HepG2 (cell line): ENCODE data around the gene MYO1B. TPM values are rescaled to one million over a fixed set of nuclear protein-coding genes. Genes with fewer than 3 reads are reported as not detected.

Experiments used
- ASH2L ChIP-seq: fragments of 300-600, 200-600 bp; sonication (generic); IDR thresholded peaks from 2 replicates; pipeline ENCODE4 v1.7.0; 2017; ENCODE audit warnings: low read depth, mild to moderate bottlenecking, moderate library complexity, mixed read lengths, low read length; ENCODE audit not compliant: insufficient read length
- EED ChIP-seq: sonication (generic); formaldehyde crosslinking; IDR thresholded peaks from 2 replicates; pipeline ENCODE4 v1.5.0; 2020; ENCODE audit warnings: mild to moderate bottlenecking, missing genetic modification reagents
- ELK4 ChIP-seq: sonication (generic); formaldehyde crosslinking; IDR thresholded peaks from 2 replicates; pipeline ENCODE4 v1.9.0; 2021; ENCODE audit warnings: missing genetic modification reagents, borderline replicate concordance
- EZH2 ChIP-seq: conservative IDR thresholded peaks from 2 replicates; pipeline ENCODE4 v1.6.1; 2012; ENCODE audit warnings: mild to moderate bottlenecking, low read depth, low read length, moderate library complexity
- HOXD1 ChIP-seq: sonication (generic); formaldehyde crosslinking; IDR thresholded peaks from 2 replicates; pipeline ENCODE4 v1.5.0; 2020; ENCODE audit warnings: missing genetic modification reagents
- KDM3A ChIP-seq: IDR thresholded peaks from 2 replicates; pipeline ENCODE4 v1.6.1; 2018; ENCODE audit warnings: low read depth, missing compliant biosample characterization
- MAF1 ChIP-seq: sonication (generic); formaldehyde crosslinking; IDR thresholded peaks from 2 replicates; pipeline ENCODE4 v1.5.0; 2020; ENCODE audit warnings: missing genetic modification reagents, borderline replicate concordance
- MBNL3 ChIP-seq: fragments of 250-450 bp; sonication (Bioruptor Pico); conservative IDR thresholded peaks from 2 replicates; pipeline ENCODE4 v1.8.0; 2022; ENCODE audit warnings: mild to moderate bottlenecking, inconsistent platforms
- MIXL1 ChIP-seq: IDR thresholded peaks from 2 replicates; pipeline ENCODE4 v1.6.1; 2016
- MTF2 ChIP-seq: sonication (generic); formaldehyde crosslinking; IDR thresholded peaks from 2 replicates; pipeline ENCODE4 v1.5.0; 2020; ENCODE audit warnings: missing genetic modification reagents, borderline replicate concordance
- ONECUT2 ChIP-seq: sonication (generic); formaldehyde crosslinking; IDR thresholded peaks from 2 replicates; pipeline ENCODE4 v1.4.0; 2020; ENCODE audit warnings: missing genetic modification reagents
- PCBP1 ChIP-seq: fragments of 200-400 bp; formaldehyde crosslinking; IDR thresholded peaks from 2 replicates; pipeline ENCODE4 v1.6.1; 2017; ENCODE audit warnings: mild to moderate bottlenecking, low read depth, low read length, borderline replicate concordance
- SP4 ChIP-seq: sonication (generic); formaldehyde crosslinking; IDR thresholded peaks from 2 replicates; pipeline ENCODE4 v1.8.1; 2023; ENCODE audit warnings: mild to moderate bottlenecking, missing genetic modification reagents
- TBL1XR1 ChIP-seq: fragments of 150-350 bp; IDR thresholded peaks from 2 replicates; pipeline ENCODE4 v1.6.1; 2014; ENCODE audit warnings: borderline replicate concordance, low read length; ENCODE audit not compliant: partially characterized antibody
- TRAFD1 ChIP-seq: sonication (generic); formaldehyde crosslinking; IDR thresholded peaks from 2 replicates; pipeline ENCODE4 v1.5.1; 2020; ENCODE audit warnings: missing genetic modification reagents, mild to moderate bottlenecking, borderline replicate concordance
- ZFP36L1 ChIP-seq: sonication (generic); formaldehyde crosslinking; IDR thresholded peaks from 2 replicates; pipeline ENCODE4 v1.8.0; 2022; ENCODE audit warnings: mild to moderate bottlenecking, missing genetic modification reagents, moderate library complexity
- ZNF260 ChIP-seq: sonication (generic); formaldehyde crosslinking; IDR thresholded peaks from 2 replicates; pipeline ENCODE4 v1.4.0; 2020; ENCODE audit warnings: missing genetic modification reagents, low read depth, mild to moderate bottlenecking, borderline replicate concordance
- ZNF275 ChIP-seq: sonication (generic); formaldehyde crosslinking; IDR thresholded peaks from 2 replicates; pipeline ENCODE4 v1.8.0; 2022; ENCODE audit warnings: missing genetic modification reagents, mild to moderate bottlenecking, inconsistent platforms, borderline replicate concordance
- ZNF326 ChIP-seq: sonication (generic); formaldehyde crosslinking; IDR thresholded peaks from 2 replicates; pipeline ENCODE4 v1.4.0; 2020; ENCODE audit warnings: missing genetic modification reagents, borderline replicate concordance
- ZNF329 ChIP-seq: sonication (generic); formaldehyde crosslinking; IDR thresholded peaks from 2 replicates; pipeline ENCODE4 v1.9.0; 2021; ENCODE audit warnings: low read depth, mild to moderate bottlenecking, missing genetic modification reagents
- ZNF468 ChIP-seq: sonication (generic); formaldehyde crosslinking; IDR thresholded peaks from 2 replicates; pipeline ENCODE4 v1.8.0; 2022; ENCODE audit warnings: mild to moderate bottlenecking, moderate library complexity, missing genetic modification reagents
- ZNF543 ChIP-seq: sonication (generic); formaldehyde crosslinking; IDR thresholded peaks from 2 replicates; pipeline ENCODE4 v1.4.0; 2020; ENCODE audit warnings: mild to moderate bottlenecking, missing genetic modification reagents
- ZNF660 ChIP-seq: sonication (generic); formaldehyde crosslinking; IDR thresholded peaks from 2 replicates; pipeline ENCODE4 v1.5.1; 2020; ENCODE audit warnings: mild to moderate bottlenecking, low read depth, missing genetic modification reagents, borderline replicate concordance
- polyA plus RNA-seq, 8 experiments: library from polyadenylated mRNA; depleted of rRNA in 3 of 8; stranded (reverse) in 7 of 8; unstranded in 1 of 8; fragments of >200 nt; fragmentation: Illumina TruSeq in 4 of 8; extraction: Trizol in 4 of 8; gene quantifications; 2 replicates each; pipeline versions ENCODE4 v1.2.1 to v1.2.3, GENCODE V29; 2011 to 2016; ENCODE audit warnings: low read depth in 4 of 8, missing spikeins in 1 of 8, mixed read lengths in 1 of 8; ENCODE audit not compliant: insufficient read depth in 1 of 8
- total RNA-seq, 5 experiments: library from RNA; depleted of rRNA; stranded (reverse); fragments of >200 nt; fragmentation: Illumina TruSeq; extraction: Trizol; gene quantifications; 2 replicates each; pipeline ENCODE4 v1.2.3, GENCODE V29; 2016; ENCODE audit warnings: low read depth in 1 of 5
- TF ChIP-seq, protein P1 (sequence below): sonication (generic); formaldehyde crosslinking; IDR thresholded peaks from 2 replicates; pipeline ENCODE4 v1.4.0; 2020; ENCODE audit warnings: missing genetic modification reagents, borderline replicate concordance

The MYO1B gene
- total and polyA plus RNA-seq, 2 of the 13 experiments (the other 11 are each of a cell fraction or from before 2014, with no cell fraction given): 36.9 to 89.8 TPM

DNA sequence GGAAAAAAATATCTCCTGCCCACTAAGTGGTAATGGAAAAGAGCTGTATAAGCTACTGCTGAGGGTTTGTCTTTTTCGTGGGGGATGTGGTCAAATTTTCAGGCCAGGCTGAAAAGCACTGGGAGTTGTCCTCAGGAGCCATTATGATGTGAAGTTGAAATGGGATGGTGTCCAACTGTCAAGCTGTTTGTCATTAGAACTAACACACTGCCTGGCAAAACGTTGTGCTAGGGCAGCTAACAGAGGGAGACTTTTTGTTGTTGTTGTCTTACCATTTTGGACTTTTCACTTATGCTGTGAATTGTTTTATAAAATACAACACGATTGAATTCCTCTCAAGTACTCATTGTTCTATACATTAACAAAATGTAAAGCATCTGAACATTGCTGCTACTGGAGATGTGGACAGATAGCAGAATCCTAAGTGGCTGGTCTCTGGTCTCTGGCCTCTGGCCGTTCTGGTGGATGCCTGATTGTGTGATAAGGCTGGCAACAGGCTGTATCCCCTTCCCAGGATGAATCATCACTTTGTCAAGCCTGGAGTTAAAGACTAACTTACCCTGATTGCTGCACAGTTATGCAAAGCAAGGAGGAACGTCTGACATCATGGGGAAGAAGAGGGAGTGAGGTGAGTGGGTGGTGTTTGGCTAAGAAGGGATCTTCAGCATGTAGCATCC, 2.3 kb downstream of the MYO1B start (continued):
- TF ChIP-seq TBL1XR1: no peak
- TF ChIP-seq MAF1: no peak
- peak; percentile 22; the same call in 1 of the 2 replicates for TF ChIP-seq KDM3A (CRISPR knock-in tag)
- peak; percentile 42 for TF ChIP-seq ASH2L
- TF ChIP-seq ZNF543 (CRISPR knock-in tag): no peak
- peak; percentile 23; the same call in 1 of the 2 replicates for TF ChIP-seq HOXD1
- TF ChIP-seq ZNF329: peak; percentile 62; the same call in 1 of the 2 replicates
- no peak for TF ChIP-seq ZNF660 (CRISPR knock-in tag)
- TF ChIP-seq ELK4 (CRISPR knock-in tag): no peak
- TF ChIP-seq PCBP1: no peak
- no peak; the same call in 1 of the 2 replicates for TF ChIP-seq SP4 (CRISPR knock-in tag)
- no peak for TF ChIP-seq ZNF260 (CRISPR knock-in tag)
- no peak for TF ChIP-seq TRAFD1 (CRISPR knock-in tag)
- no peak; the same call in 1 of the 2 replicates for TF ChIP-seq ZFP36L1 (CRISPR knock-in tag)
- no peak for TF ChIP-seq ONECUT2 (CRISPR knock-in tag)
- TF ChIP-seq ZNF326 (CRISPR knock-in tag): no peak
- no peak for TF ChIP-seq MBNL3
- TF ChIP-seq, protein P1, sequence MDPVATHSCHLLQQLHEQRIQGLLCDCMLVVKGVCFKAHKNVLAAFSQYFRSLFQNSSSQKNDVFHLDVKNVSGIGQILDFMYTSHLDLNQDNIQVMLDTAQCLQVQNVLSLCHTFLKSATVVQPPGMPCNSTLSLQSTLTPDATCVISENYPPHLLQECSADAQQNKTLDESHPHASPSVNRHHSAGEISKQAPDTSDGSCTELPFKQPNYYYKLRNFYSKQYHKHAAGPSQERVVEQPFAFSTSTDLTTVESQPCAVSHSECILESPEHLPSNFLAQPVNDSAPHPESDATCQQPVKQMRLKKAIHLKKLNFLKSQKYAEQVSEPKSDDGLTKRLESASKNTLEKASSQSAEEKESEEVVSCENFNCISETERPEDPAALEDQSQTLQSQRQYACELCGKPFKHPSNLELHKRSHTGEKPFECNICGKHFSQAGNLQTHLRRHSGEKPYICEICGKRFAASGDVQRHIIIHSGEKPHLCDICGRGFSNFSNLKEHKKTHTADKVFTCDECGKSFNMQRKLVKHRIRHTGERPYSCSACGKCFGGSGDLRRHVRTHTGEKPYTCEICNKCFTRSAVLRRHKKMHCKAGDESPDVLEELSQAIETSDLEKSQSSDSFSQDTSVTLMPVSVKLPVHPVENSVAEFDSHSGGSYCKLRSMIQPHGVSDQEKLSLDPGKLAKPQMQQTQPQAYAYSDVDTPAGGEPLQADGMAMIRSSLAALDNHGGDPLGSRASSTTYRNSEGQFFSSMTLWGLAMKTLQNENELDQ (CRISPR knock-in tag): no peak
- TF ChIP-seq EED (CRISPR knock-in tag): no peak
- TF ChIP-seq ZNF275 (CRISPR knock-in tag): no peak
- TF ChIP-seq MTF2 (CRISPR knock-in tag): no peak
- no peak for TF ChIP-seq EZH2
- peak; percentile 82 for TF ChIP-seq MIXL1 (CRISPR knock-in tag)
- TF ChIP-seq ZNF468: no peak
